Measurements from ENCODE around the gene PAK1. TPM values are rescaled to one million over a fixed set of nuclear protein-coding genes. Genes with fewer than 3 reads are reported as not detected.
"Not testable (repeated sequence)": the region's sequence is repeated elsewhere in the genome, so short reads cannot be mapped to it uniquely, and the experiment has no call there.

PAK1 gene
- total RNA-seq, 1 donor: 69.1 TPM

DNA sequence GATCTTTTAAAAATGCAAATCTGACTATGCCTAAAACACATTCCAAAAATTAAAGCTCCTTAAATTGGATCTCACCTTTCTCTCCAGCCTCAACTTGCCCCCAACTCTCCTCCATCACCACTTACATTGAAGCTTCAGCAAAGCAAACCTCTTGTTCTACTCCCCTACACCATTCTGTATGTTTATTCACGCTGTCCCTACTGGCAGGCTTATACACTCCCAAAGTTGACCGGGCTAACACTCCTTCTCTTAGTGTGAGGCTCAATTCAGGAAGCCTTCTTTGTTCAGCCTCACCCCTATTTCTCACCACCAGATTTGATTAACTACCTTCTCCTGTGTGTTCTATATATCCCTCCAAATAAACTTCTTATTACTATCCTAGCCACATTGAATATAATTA is 170.6 kb downstream of the PAK1 start:
- no peak for DNase-seq (ENCODE audit: low read depth)
- TF ChIP-seq, protein P1, sequence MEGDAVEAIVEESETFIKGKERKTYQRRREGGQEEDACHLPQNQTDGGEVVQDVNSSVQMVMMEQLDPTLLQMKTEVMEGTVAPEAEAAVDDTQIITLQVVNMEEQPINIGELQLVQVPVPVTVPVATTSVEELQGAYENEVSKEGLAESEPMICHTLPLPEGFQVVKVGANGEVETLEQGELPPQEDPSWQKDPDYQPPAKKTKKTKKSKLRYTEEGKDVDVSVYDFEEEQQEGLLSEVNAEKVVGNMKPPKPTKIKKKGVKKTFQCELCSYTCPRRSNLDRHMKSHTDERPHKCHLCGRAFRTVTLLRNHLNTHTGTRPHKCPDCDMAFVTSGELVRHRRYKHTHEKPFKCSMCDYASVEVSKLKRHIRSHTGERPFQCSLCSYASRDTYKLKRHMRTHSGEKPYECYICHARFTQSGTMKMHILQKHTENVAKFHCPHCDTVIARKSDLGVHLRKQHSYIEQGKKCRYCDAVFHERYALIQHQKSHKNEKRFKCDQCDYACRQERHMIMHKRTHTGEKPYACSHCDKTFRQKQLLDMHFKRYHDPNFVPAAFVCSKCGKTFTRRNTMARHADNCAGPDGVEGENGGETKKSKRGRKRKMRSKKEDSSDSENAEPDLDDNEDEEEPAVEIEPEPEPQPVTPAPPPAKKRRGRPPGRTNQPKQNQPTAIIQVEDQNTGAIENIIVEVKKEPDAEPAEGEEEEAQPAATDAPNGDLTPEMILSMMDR (IDR thresholded peaks at IDR 0.05; ENCODE audit: insufficient read depth, low read depth, low read length): no peak
- no peak overlapping the region for H3K4me3 ChIP-seq (ENCODE audit: low read depth, low read length)

DNA sequence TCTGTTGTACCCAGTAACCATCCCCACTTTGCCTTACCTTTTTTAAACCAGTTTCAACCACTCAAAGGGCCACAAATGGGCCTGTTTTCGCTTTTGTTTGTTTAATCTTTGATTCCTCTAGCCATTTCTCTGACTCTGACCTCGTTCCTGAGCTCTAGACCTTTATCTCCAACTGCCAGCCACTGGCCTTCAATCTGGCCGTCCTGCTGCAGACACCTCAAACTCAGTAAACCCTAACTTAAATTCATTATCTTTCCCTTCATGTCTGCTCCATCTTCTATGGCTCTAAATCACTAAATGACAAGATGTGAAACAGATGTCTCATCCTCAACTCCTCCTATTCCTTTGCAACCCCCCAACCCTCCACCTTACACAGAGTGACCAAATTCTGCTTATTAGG is 171.1 kb downstream of the PAK1 start:
- no peak overlapping the region for H3K4me3 ChIP-seq (ENCODE audit: low read depth, low read length)
- no peak for DNase-seq (ENCODE audit: low read depth)
- TF ChIP-seq, protein P1 (IDR thresholded peaks at IDR 0.05; ENCODE audit: insufficient read depth, low read depth, low read length): no peak

DNA sequence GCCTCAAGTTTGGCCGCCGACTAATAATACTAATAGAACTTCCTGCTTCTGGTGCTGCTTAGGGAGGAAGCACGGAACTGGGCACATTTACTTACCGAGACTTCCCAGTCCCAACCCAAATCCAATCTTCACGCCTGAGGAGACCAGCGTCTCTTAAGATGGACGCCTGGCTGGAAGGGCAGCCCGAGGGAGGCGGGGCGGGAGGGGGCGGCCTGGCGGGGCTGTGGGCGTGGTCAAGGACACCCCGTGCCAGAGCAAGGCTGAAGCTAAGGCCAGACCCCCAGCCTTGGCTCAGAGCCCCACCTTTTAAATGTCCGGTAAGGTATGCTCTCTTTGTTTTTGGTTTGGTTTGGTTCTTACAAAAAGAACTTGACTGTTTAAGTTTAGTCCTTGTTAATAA is 172.4 kb downstream of the PAK1 start, which contains the start of gene GDPD4:
Gene GDPD4, minus strand, starts transcription at position 177 of the 400 bp plus-strand sequence. CDS start 16,549 bp downstream, outside the sequence.
- DNase-seq (ENCODE audit: low read depth): no peak
- TF ChIP-seq, protein P1 (IDR thresholded peaks at IDR 0.05; ENCODE audit: insufficient read depth, low read depth, low read length): no peak
- H3K4me3 ChIP-seq (ENCODE audit: low read depth, low read length): no peak within 1 kb of the TSS

DNA sequence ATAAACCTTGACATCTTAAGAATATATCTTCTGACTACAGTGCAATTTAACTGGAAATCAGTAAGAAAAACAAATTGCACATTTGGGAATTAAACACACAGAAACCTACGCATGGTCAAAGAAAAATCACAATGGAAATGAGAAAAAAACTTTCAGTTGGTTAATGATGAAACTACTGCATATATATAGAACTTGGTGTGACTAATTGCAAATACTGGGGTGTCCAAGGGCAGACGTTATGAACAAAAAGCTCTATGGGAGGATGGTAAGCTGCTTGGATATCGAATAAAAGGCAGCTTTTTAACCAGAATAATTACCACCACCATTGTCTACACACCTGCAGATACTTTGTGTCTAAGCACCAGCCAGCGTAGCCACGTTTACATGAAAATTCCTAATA is 173.2 kb downstream of the PAK1 start:
- TF ChIP-seq, protein P1 (IDR thresholded peaks at IDR 0.05; ENCODE audit: insufficient read depth, low read depth, low read length): no peak
- DNase-seq (ENCODE audit: low read depth): no peak
- H3K4me3 ChIP-seq (ENCODE audit: low read depth, low read length): no peak overlapping the region

DNA sequence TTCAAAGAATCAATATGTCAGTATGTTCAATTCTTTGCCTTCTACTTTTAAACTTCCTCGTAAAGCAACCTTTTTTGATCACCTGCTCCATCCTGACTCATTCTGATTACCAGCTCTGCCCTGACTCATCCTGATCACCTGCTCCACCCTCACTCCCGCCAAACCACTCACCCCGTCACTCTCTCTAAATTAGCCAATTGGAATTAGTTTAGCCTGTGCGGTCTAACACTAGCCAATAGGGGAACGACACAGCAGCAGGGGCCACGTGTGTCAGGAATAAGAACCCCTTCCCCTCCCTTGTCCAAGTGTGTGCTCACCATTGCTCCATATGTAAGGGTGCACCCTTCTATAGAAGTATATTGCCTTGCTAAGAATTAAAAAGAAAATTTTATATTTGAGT is 173.9 kb downstream of the PAK1 start:
- not testable (repeated sequence) for H3K4me3 ChIP-seq (ENCODE audit: low read depth, low read length); DNase-seq (ENCODE audit: low read depth)

DNA sequence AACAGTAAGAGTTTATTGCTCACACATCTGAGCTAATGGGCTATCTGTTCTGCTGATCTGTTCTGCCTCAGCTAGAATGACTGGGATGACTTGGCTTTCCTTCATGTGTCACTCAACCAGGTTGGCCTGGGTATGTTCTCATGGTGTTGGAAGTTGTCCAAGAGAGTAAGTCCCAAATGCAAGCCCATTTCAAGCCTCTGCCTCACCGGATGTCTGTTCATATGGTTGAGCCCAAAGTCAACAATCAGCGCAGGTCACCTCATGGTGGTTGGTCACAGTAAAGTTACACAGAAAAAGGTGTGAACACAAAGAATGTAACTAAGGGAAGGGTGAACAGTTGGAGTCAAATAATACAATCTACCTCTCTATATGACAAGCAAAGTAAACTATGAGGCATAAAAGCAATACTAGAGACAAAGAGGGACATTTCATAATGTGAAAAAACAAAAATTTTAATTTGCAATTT is 174.3 kb downstream of the PAK1 start:
- TF ChIP-seq, protein P1 (IDR thresholded peaks at IDR 0.05; ENCODE audit: insufficient read depth, low read depth, low read length): no peak
- DNase-seq (ENCODE audit: low read depth): no peak
- no peak overlapping the region for H3K4me3 ChIP-seq (ENCODE audit: low read depth, low read length)

DNA sequence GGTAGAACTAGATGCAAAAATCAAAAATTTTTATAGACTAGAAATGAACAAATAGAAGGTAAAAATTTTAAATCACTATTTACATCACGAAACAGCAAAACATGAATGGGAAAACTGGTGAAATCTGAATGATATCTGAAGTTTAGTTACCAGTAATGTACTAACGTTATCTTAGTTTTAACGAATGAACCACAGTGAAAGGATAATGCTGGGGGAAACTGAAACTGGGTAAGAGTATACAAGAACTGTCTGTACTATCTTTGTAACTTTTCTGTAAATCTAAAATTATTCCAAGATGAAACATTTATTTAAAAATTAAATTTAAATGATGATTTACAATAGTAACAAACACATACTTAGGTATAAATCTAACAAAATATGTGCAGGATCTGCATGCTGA is 179.9 kb downstream of the PAK1 start:
- no peak for DNase-seq (ENCODE audit: low read depth)
- TF ChIP-seq, protein P1 (IDR thresholded peaks at IDR 0.05; ENCODE audit: insufficient read depth, low read depth, low read length): no peak
- H3K4me3 ChIP-seq (ENCODE audit: low read depth, low read length): no peak overlapping the region
